PC-9 (cell line): ENCODE results near the gene TMCO2. TPM values are rescaled to one million over a fixed set of nuclear protein-coding genes. Genes with fewer than 3 reads are reported as not detected.

Experiments
- BruUV-seq: library from RNA; stranded (reverse); fragments of 400-500 nt; replicated peaks from 2 replicates; lab custom pipeline; 2021; lab: Mats Ljungman, UMichigan
- CTCF ChIA-PET: fragments of 300-600 bp; sonication (Branson Sonifier 250); formaldehyde crosslinking; loops from one replicate; lab custom pipeline; 2022; ENCODE audit warnings: antibody characterized with exemption; lab: Charles Lee
- POLR2A ChIA-PET: fragments of 300-600 bp; sonication (Branson Sonifier 250); formaldehyde crosslinking; loops from one replicate; lab custom pipeline; 2022; ENCODE audit warnings: antibody characterized with exemption; ENCODE audit not compliant: unreplicated experiment; lab: Charles Lee
- DNase-seq, 2 experiments: peaks; one replicate each; pipeline versions ENCODE4 v3.0.0 to v3.0.0-alpha.2; 2015 to 2022; ENCODE audit warnings: mixed read lengths in 1 of 2
- H2AFZ ChIP-seq: fragments of 200-600 bp; sonication (generic); 2 replicates; pipeline ENCODE4 v1.8.1; 2017; ENCODE audit warnings: antibody characterized with exemption
- H3F3A ChIP-seq: fragments of 200-600 bp; sonication (generic); 2 replicates; pipeline ENCODE4 v1.8.1; 2017; ENCODE audit warnings: antibody characterized with exemption, mild to moderate bottlenecking, low read depth; ENCODE audit not compliant: insufficient read depth
- H3K27ac ChIP-seq: fragments of 200-600 bp; sonication (generic); 2 replicates; pipeline ENCODE4 v1.6.1; 2016; ENCODE audit warnings: mixed run types
- H3K27me3 ChIP-seq: fragments of 200-600 bp; sonication (generic); 2 replicates; pipeline ENCODE4 v1.6.1; 2016; ENCODE audit warnings: low read depth, mixed run types; ENCODE audit not compliant: insufficient read depth
- H3K36me3 ChIP-seq: fragments of 200-600 bp; sonication (generic); 2 replicates; pipeline ENCODE4 v1.6.1; 2016; ENCODE audit warnings: low read depth, mixed run types
- H3K4me1 ChIP-seq: fragments of 200-600 bp; sonication (generic); replicated peaks from 2 replicates; pipeline ENCODE4 v1.6.1; 2016; ENCODE audit warnings: mixed run types; ENCODE audit not compliant: insufficient read depth
- H3K4me2 ChIP-seq: fragments of 200-600 bp; sonication (generic); 2 replicates; pipeline ENCODE4 v1.6.1; 2017; ENCODE audit warnings: mixed run types
- H3K4me3 ChIP-seq: fragments of 200-600 bp; sonication (generic); 2 replicates; pipeline ENCODE4 v1.6.1; 2016; ENCODE audit warnings: mixed run types
- H3K79me2 ChIP-seq: fragments of 200-600 bp; sonication (generic); 2 replicates; pipeline ENCODE4 v1.6.1; 2017; ENCODE audit warnings: low read depth, mixed run types
- H3K9me2 ChIP-seq: fragments of 200-600 bp; sonication (generic); 2 replicates; pipeline ENCODE4 v1.8.1; 2017; ENCODE audit warnings: mild to moderate bottlenecking; ENCODE audit not compliant: insufficient read depth
- H3K9me3 ChIP-seq: fragments of 200-600 bp; sonication (generic); 2 replicates; pipeline ENCODE4 v1.8.1; 2016; ENCODE audit warnings: low read depth; ENCODE audit not compliant: insufficient read depth
- H4K20me1 ChIP-seq: fragments of 200-600 bp; sonication (generic); 2 replicates; pipeline ENCODE4 v1.8.1; 2017; ENCODE audit not compliant: insufficient read depth
- EZH2 ChIP-seq: fragments of 200-600 bp; sonication (generic); IDR thresholded peaks from 2 replicates; pipeline ENCODE4 v1.8.0; 2017; ENCODE audit warnings: antibody characterized with exemption, low read depth
- intact Hi-C: fragments of 100-400 bp; cut with micrococcal nuclease; formaldehyde crosslinking; loops from one replicate; pipeline ENCODE4 v1.10.0; 2022; ENCODE audit not compliant: unreplicated experiment
- total RNA-seq: library from RNA; stranded (reverse); gene quantifications from 2 replicates; pipeline ENCODE4 v1.2.3, GENCODE V29; 2021
- TF ChIP-seq, protein P1 (sequence below): fragments of 200-600 bp; sonication (generic); conservative IDR thresholded peaks from 2 replicates; pipeline ENCODE4 v1.6.1; 2017; ENCODE audit warnings: mixed run types, antibody characterized with exemption, mild to moderate bottlenecking, moderate library complexity

TMCO2 gene
- total RNA-seq, 1 experiment from 2014 or later = not detected

DNA sequence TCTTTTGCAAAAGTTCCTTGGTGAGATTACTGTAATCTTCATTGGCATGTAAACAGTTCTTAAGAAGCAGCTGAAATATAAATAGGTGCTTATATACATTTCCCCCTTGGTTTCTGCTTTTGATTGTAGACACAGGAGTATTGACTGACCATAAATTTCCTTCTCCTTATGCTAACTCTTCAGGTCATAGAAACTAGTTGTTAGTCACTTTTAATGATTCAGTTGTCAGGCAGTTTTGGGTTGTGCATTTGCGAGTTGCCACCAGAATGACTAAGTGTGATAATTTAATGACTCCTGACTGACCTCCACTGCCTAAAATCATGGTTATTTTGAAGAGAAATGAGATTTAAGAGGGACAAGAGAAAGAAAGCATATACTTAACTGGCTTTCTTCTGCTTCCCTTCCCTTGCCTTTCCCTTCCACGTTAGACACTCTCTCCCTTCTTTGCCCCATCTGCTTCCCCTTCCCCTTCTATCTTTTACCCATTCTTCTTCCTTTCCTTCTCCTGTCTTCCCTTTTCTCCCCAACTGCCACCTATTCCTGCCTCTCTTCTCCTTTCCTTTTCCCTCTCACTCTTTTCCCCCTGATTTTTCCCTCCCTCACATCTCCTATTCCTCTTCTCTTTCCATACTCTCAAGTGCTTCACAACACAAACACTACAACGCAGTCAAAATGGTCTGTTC lies 22.6 kb downstream of the TMCO2 start:
- peaks cover 42% of the 10 kb centered on the region for H3K36me3 ChIP-seq
- no peak for TF ChIP-seq EZH2
- TF ChIP-seq, protein P1, sequence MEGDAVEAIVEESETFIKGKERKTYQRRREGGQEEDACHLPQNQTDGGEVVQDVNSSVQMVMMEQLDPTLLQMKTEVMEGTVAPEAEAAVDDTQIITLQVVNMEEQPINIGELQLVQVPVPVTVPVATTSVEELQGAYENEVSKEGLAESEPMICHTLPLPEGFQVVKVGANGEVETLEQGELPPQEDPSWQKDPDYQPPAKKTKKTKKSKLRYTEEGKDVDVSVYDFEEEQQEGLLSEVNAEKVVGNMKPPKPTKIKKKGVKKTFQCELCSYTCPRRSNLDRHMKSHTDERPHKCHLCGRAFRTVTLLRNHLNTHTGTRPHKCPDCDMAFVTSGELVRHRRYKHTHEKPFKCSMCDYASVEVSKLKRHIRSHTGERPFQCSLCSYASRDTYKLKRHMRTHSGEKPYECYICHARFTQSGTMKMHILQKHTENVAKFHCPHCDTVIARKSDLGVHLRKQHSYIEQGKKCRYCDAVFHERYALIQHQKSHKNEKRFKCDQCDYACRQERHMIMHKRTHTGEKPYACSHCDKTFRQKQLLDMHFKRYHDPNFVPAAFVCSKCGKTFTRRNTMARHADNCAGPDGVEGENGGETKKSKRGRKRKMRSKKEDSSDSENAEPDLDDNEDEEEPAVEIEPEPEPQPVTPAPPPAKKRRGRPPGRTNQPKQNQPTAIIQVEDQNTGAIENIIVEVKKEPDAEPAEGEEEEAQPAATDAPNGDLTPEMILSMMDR = no peak
- H3F3A ChIP-seq = no peaks in the 10 kb centered on the region
- no peak overlapping the region for H3K27ac ChIP-seq
- peaks cover 3% of the 10 kb centered on the region; the same call in 1 of the 2 replicates for H3K79me2 ChIP-seq
- no peaks in the 10 kb centered on the region for H3K9me3 ChIP-seq
- H2AFZ ChIP-seq = no peak overlapping the region
- H4K20me1 ChIP-seq = peaks cover 16% of the 10 kb centered on the region
- ChIA-PET POLR2A (no interaction called here), CTCF (interaction anchor here (0.5 kb wide), 1 partner anchor 351 kb away, joined by 3 read pairs; no protein-coding TSS in a partner anchor)
- intact Hi-C loops = no loop called here
- H3K4me1 ChIP-seq = no peaks in the 10 kb centered on the region
- H3K4me3 ChIP-seq = no peak overlapping the region
- no peaks in the 10 kb centered on the region for H3K9me2 ChIP-seq
- H3K27me3 ChIP-seq = no peaks in the 10 kb centered on the region
- no TSS peak for BruUV-seq
- H3K4me2 ChIP-seq = no peak overlapping the region
- DNase-seq = no peak

DNA sequence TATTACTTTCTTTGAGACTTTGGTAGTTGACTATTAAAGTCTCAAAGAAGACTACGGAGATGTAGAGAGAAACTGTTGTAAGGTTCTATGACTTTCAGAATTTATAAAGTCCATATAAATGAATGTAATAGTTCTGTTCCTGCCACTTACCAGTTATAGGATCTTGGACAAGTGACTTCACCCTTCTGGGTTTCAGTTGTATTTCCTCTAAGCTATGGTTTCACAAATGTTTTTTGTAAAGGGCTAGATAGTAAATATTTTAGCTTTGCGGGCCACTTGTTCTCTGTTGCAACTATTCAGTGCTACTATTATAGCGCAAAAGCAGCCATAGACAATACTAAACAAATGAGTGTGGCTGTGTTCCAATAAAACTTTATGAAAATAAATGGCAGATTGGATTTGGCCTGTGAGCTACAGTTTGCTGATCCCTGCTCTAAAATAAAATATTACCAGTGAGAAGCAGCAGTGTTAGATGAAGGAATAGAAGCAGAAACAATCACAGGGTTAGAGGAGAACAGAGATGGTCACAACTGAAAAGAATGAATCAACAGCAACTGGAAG lies 25.0 kb downstream of the TMCO2 start:
- H3K36me3 ChIP-seq = peaks cover 38% of the 10 kb centered on the region
- no TSS peak for BruUV-seq
- no peaks in the 10 kb centered on the region for H3F3A ChIP-seq
- H3K27me3 ChIP-seq = no peaks in the 10 kb centered on the region
- DNase-seq = no peak
- no peak overlapping the region for H3K27ac ChIP-seq
- H4K20me1 ChIP-seq = peaks cover 5% of the 10 kb centered on the region; the same call in 1 of the 2 replicates
- TF ChIP-seq, protein P1 = no peak
- no peak for TF ChIP-seq EZH2
- ChIA-PET CTCF (interaction anchor here (0.6 kb wide), 1 partner anchor 64 kb away, joined by 3 read pairs; no protein-coding TSS in a partner anchor), POLR2A (interaction anchor here (0.6 kb wide), 1 partner anchor 196 kb away, joined by 6 read pairs; no protein-coding TSS in a partner anchor)
- no peaks in the 10 kb centered on the region for H3K9me2 ChIP-seq
- H3K4me2 ChIP-seq = no peak overlapping the region
- H3K4me3 ChIP-seq = no peak overlapping the region
- H3K9me3 ChIP-seq = no peaks in the 10 kb centered on the region
- no peaks in the 10 kb centered on the region for H3K79me2 ChIP-seq
- intact Hi-C loops = no loop called here
- H2AFZ ChIP-seq = no peak overlapping the region
- no peaks in the 10 kb centered on the region for H3K4me1 ChIP-seq

DNA sequence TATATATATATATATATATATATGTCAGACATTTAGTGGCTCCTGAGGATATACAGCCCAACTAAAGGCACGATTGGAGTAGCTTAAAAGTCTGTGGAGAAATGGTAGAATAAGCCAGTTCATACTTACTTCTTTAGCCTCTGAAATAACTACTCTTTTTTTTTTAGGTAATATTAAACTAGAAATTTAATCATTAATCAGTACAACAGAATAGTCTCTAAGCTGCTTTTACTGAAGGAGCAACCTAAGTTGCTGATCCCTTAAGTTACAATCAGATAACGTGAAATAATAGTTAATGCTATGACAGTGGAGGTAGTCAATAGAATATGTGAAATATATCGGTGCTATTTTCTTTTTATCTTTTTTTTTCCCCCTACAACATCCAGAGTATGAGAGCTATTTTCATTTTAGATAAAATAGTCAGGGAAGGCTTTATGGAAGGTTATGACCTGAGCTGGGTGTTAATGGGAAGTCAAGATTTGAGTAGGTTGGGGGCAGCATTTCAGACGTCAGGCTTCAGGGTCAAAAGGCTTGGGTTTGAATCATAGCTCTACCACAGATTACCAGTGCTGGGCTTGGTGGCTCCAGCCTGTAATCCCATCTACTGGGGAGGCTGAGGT lies 25.9 kb downstream of the TMCO2 start:
- no peak overlapping the region for H2AFZ ChIP-seq
- no peaks in the 10 kb centered on the region for H3K4me1 ChIP-seq
- H3K27ac ChIP-seq = no peak overlapping the region
- H4K20me1 ChIP-seq = peaks cover 5% of the 10 kb centered on the region; the same call in 1 of the 2 replicates
- no peaks in the 10 kb centered on the region for H3K9me2 ChIP-seq
- TF ChIP-seq, protein P1 = no peak
- no peak for TF ChIP-seq EZH2
- no peaks in the 10 kb centered on the region for H3K9me3 ChIP-seq
- intact Hi-C loops = no loop called here
- CTCF ChIA-PET = interaction anchor here (0.6 kb wide), 1 partner anchor 63 kb away, joined by 3 read pairs; no protein-coding TSS in a partner anchor
- no peak for DNase-seq
- POLR2A ChIA-PET = interaction anchor here (0.7 kb wide), 1 partner anchor 507 kb away, joined by 7 read pairs; no protein-coding TSS in a partner anchor
- H3K4me2 ChIP-seq = no peak overlapping the region
- H3K36me3 ChIP-seq = peaks cover 31% of the 10 kb centered on the region
- no peaks in the 10 kb centered on the region; the same call in 1 of the 2 replicates for H3F3A ChIP-seq
- no peaks in the 10 kb centered on the region for H3K79me2 ChIP-seq
- no peaks in the 10 kb centered on the region for H3K27me3 ChIP-seq
- H3K4me3 ChIP-seq = no peak overlapping the region
- BruUV-seq = no TSS peak
